T-helper 2 cell (primary cell): Measurements from ENCODE around the gene DPT.

ENCODE experiments used
- DNase-seq, 5 experiments: peaks; one replicate each; pipeline versions ENCODE4 v3.0.0 to v3.0.0-alpha.2; 2012 to 2022

Gene DPT

DNA sequence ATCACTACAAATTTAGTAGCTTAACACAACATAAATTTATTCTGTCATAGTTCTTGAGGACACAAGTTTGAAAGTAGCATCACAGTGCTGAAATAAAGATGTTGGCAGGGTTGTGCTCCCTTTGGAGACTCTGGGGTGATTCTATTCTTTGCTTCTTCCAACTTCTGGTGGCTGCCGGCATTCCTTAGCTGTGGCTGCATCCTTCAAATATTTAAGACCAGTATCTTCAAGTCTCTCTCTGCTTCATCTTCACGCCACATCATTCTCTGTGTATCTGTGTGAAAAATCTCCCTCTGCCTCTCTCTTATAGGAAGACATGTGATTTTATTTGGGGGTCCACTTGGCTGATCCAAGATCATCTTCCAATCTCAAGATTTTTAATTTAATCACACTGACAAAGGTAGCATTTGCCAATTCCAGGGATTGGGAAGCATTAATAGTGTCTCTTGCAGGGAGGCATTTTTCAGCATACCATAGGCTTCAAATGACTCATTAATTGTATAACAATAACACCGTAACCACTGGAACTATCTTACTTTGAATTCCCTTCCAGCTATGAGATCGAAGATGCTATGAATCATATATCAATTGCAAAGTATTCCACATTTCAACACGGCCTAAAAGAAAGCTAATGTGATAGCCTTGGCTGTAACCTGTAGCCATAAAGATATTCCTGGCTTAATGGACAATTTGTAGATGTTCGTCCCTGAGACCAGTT is 74.6 kb downstream of the DPT start:
- DNase-seq: no peak

DNA sequence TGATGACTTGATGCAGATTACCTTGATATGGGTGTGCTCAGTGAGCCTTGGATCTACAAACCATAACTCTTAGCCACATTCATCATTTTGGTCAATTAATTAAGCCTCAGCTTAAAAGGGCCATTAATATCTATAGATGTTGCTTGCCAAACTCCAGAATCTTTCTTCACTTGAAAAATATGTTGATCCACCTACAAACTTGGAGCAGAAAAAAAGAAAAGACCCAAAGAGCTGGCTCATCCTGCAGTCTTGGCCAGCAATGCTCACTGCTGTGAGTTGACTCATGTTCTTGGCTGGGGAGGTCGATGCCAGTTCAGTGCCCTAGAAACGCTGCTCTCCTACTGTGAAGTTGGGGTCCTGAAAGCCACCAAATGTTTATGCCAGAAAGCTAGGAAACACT is 75.4 kb downstream of the DPT start:
- no peak for DNase-seq

GRCh38 chr1:168645721-168646120 is 83.3 kb downstream of the DPT start:
- no peak for DNase-seq
